Neural cell (in vitro differentiated cells): ENCODE data around the gene GRIN3A. TPM values are rescaled to one million over a fixed set of nuclear protein-coding genes. Genes with fewer than 3 reads are reported as not detected.

ENCODE experiments used
- H2AFZ ChIP-seq: fragments of 200-600, 300-800 bp; sonication (generic), shearing (Covaris generic); 2 replicates; pipeline ENCODE4 v1.6.0; 2014; ENCODE audit warnings: low read depth, mild to moderate bottlenecking, antibody characterized with exemption, low read length, moderate library complexity
- H3F3A ChIP-seq: fragments of 200-600 bp; shearing (Covaris generic); 2 replicates; pipeline ENCODE4 v1.6.1; 2016; ENCODE audit warnings: mild to moderate bottlenecking, moderate library complexity, mixed read lengths, antibody characterized with exemption, low read length; ENCODE audit not compliant: insufficient read depth, poor library complexity, severe bottlenecking
- H3K27ac ChIP-seq: fragments of 200-600, 300-800 bp; sonication (generic), shearing (Covaris generic); 2 replicates; pipeline ENCODE4 v1.5.1; 2014; ENCODE audit warnings: mild to moderate bottlenecking, low read length, moderate library complexity
- H3K27me3 ChIP-seq: fragments of 300-800, 200-600 bp; sonication (generic), shearing (Covaris generic); 2 replicates; pipeline ENCODE4 v1.6.0; 2014; ENCODE audit warnings: mild to moderate bottlenecking, low read depth, low read length, moderate library complexity; ENCODE audit not compliant: insufficient read depth
- H3K36me3 ChIP-seq: fragments of 300-800, 200-600 bp; sonication (generic), shearing (Covaris generic); 2 replicates; pipeline ENCODE4 v1.5.1; 2014; ENCODE audit warnings: mild to moderate bottlenecking, antibody characterized with exemption, low read length, moderate library complexity; ENCODE audit not compliant: insufficient read depth
- H3K4me2 ChIP-seq: fragments of 300-800, 200-600 bp; sonication (generic), shearing (Covaris generic); 2 replicates; pipeline ENCODE4 v1.6.0; 2014; ENCODE audit warnings: mild to moderate bottlenecking, low read length
- H3K4me3 ChIP-seq: fragments of 300-800, 200-600 bp; sonication (generic), shearing (Covaris generic); 2 replicates; pipeline ENCODE4 v1.5.1; 2014; ENCODE audit warnings: mild to moderate bottlenecking, low read length, moderate library complexity
- H3K79me2 ChIP-seq: fragments of 200-600 bp; shearing (Covaris generic); replicated peaks from 2 replicates; pipeline ENCODE4 v1.6.0; 2014; ENCODE audit warnings: mild to moderate bottlenecking, low read length, moderate library complexity; ENCODE audit not compliant: insufficient read depth
- H3K9ac ChIP-seq: fragments of 300-800, 200-600 bp; sonication (generic), shearing (Covaris generic); 2 replicates; pipeline ENCODE4 v1.6.1; 2016; ENCODE audit warnings: mild to moderate bottlenecking, low read length, mixed read lengths
- H3K9me2 ChIP-seq: fragments of 200-600 bp; shearing (Covaris generic); 2 replicates; pipeline ENCODE4 v1.6.1; 2016; ENCODE audit warnings: mild to moderate bottlenecking, low read length, mixed read lengths; ENCODE audit not compliant: insufficient read depth
- H3K9me3 ChIP-seq: fragments of 200-600, 300-800 bp; sonication (generic), shearing (Covaris generic); 2 replicates; pipeline ENCODE4 v1.6.1; 2016; ENCODE audit warnings: mild to moderate bottlenecking, mixed run types, low read length, moderate library complexity, mixed read lengths
- H4K20me1 ChIP-seq: fragments of 200-600 bp; shearing (Covaris generic); 2 replicates; pipeline ENCODE4 v1.6.1; 2016; ENCODE audit warnings: mild to moderate bottlenecking, mixed run types; ENCODE audit not compliant: insufficient read depth
- CTCF ChIP-seq: fragments of 450-650 bp; IDR thresholded peaks from 2 replicates; pipeline ENCODE4 v1.5.1; 2014; ENCODE audit warnings: antibody characterized with exemption, mild to moderate bottlenecking, moderate library complexity; ENCODE audit not compliant: poor library complexity, severe bottlenecking
- EP300 ChIP-seq: fragments of 450-650 bp; conservative IDR thresholded peaks from 2 replicates; pipeline ENCODE4 v1.6.1; 2014; ENCODE audit warnings: antibody characterized with exemption, mild to moderate bottlenecking, moderate library complexity; ENCODE audit not compliant: poor library complexity, severe bottlenecking
- EZH2 ChIP-seq: fragments of 200-600, 300-800 bp; shearing (Covaris generic), sonication (generic); IDR thresholded peaks from 2 replicates; pipeline ENCODE4 v1.6.1; 2014; ENCODE audit warnings: antibody characterized with exemption, low read length, borderline replicate concordance, mild to moderate bottlenecking; ENCODE audit not compliant: insufficient read depth, poor library complexity, severe bottlenecking
- MXI1 ChIP-seq: fragments of 450-650 bp; conservative IDR thresholded peaks from 2 replicates; pipeline ENCODE4 v1.6.1; 2014; ENCODE audit warnings: antibody characterized with exemption, mild to moderate bottlenecking; ENCODE audit not compliant: poor library complexity, severe bottlenecking
- POLR2AphosphoS5 ChIP-seq: IDR thresholded peaks from 2 replicates; pipeline ENCODE4 v1.6.1; 2012
- RAD21 ChIP-seq: fragments of 450-650 bp; conservative IDR thresholded peaks from 2 replicates; pipeline ENCODE4 v1.6.1; 2014; ENCODE audit warnings: antibody characterized with exemption, mild to moderate bottlenecking, moderate library complexity
- REST ChIP-seq: IDR thresholded peaks from 2 replicates; pipeline ENCODE4 v1.6.1; 2012; ENCODE audit warnings: borderline replicate concordance
- SMC3 ChIP-seq: fragments of 450-650 bp; conservative IDR thresholded peaks from 2 replicates; pipeline ENCODE4 v1.6.1; 2014; ENCODE audit warnings: antibody characterized with exemption, mild to moderate bottlenecking, moderate library complexity; ENCODE audit not compliant: poor library complexity
- TAF1 ChIP-seq: IDR thresholded peaks from 2 replicates; pipeline ENCODE4 v1.6.1; 2012; ENCODE audit warnings: low read depth
- polyA plus RNA-seq: library from polyadenylated mRNA; depleted of rRNA; stranded (reverse); fragments of >200 nt; gene quantifications from 2 replicates; pipeline ENCODE4 v1.2.3, GENCODE V29; 2014

The GRIN3A gene
- polyA plus RNA-seq, 1 donor from 2014 or later: 0.59 TPM

GRCh38 chr9:101684665-101685064 is 53.8 kb downstream of the GRIN3A start:
- H3K36me3 ChIP-seq: no peaks in the 10 kb centered on the region
- H3K27ac ChIP-seq: no peak overlapping the region
- H3K9me3 ChIP-seq: no peaks in the 10 kb centered on the region
- H2AFZ ChIP-seq: no peak overlapping the region
- no peaks in the 10 kb centered on the region for H3K27me3 ChIP-seq
- H4K20me1 ChIP-seq: no peaks in the 10 kb centered on the region
- no peaks in the 10 kb centered on the region for H3F3A ChIP-seq
- no peaks in the 10 kb centered on the region for H3K9me2 ChIP-seq
- no peak overlapping the region for H3K4me3 ChIP-seq
- TF ChIP-seq EP300: no peak
- no peak for TF ChIP-seq POLR2AphosphoS5
- TF ChIP-seq SMC3: no peak
- TF ChIP-seq EZH2: no peak
- no peak for TF ChIP-seq CTCF
- no peak for TF ChIP-seq MXI1
- TF ChIP-seq TAF1: no peak
- TF ChIP-seq REST: no peak
- TF ChIP-seq RAD21: no peak
- no peaks in the 10 kb centered on the region for H3K79me2 ChIP-seq
- no peak overlapping the region for H3K4me2 ChIP-seq
- no peak overlapping the region for H3K9ac ChIP-seq

DNA sequence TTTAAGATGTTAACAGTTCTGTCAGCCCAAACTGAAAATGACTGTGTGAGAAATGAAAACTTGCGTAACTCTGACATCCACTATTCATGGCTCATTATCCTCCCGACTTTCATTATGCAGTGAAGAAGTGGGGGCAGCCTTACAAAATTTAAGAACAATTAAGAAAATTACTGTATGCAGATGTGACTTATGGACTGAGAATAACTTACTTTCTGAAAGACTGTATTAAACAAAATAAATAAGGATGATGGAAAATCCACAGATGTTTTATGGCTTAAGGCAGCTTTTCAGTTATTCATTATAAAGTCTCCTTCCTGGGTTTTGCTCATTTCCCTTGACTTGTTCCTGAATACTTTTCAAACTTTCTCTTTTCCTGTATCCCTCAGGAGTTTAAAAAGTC is 55.2 kb downstream of the GRIN3A start:
- H3K4me2 ChIP-seq: no peak overlapping the region
- H3K9me3 ChIP-seq: no peaks in the 10 kb centered on the region
- H3K36me3 ChIP-seq: no peaks in the 10 kb centered on the region
- no peak overlapping the region for H3K9ac ChIP-seq
- no peak overlapping the region for H3K27ac ChIP-seq
- no peaks in the 10 kb centered on the region for H3K9me2 ChIP-seq
- H3F3A ChIP-seq: no peaks in the 10 kb centered on the region
- no peaks in the 10 kb centered on the region for H4K20me1 ChIP-seq
- no peaks in the 10 kb centered on the region for H3K27me3 ChIP-seq
- H2AFZ ChIP-seq: no peak overlapping the region
- no peaks in the 10 kb centered on the region for H3K79me2 ChIP-seq
- no peak overlapping the region for H3K4me3 ChIP-seq
- TF ChIP-seq CTCF (no peak), RAD21 (no peak), MXI1 (no peak), REST (no peak), POLR2AphosphoS5 (no peak), EP300 (no peak), EZH2 (no peak), SMC3 (no peak), TAF1 (no peak)
